GM13977 (cell line): Measurements from ENCODE around the gene MYL7.

ENCODE experiments used
- DNase-seq: peaks from one replicate; pipeline ENCODE4 v3.0.0; 2012; ENCODE audit warnings: low spot score
- CTCF ChIP-seq: IDR thresholded peaks from 2 replicates; pipeline ENCODE4 v1.5.1; 2012; ENCODE audit warnings: mild to moderate bottlenecking, control low read depth; ENCODE audit not compliant: insufficient read depth; ENCODE audit errors: extremely low read depth, missing control alignments
- in situ Hi-C: fragments of 300-500 bp; cut with MboI; formaldehyde crosslinking; loops from one replicate; pipeline ENCODE4 v1.12.0; 2022; ENCODE audit warnings: low sequenced_read_pairs, low pct_unique_long_range_greater_than_20kb, mixed read lengths, inconsistent platforms; ENCODE audit not compliant: unreplicated experiment

MYL7 gene

GRCh38 chr7:44186736-44187135 lies 45.6 kb upstream of the MYL7 start:
- in situ Hi-C loops = no loop called here
- no peak for TF ChIP-seq CTCF
- DNase-seq = no peak

GRCh38 chr7:44185729-44186128 lies 44.6 kb upstream of the MYL7 start:
- in situ Hi-C loops = no loop called here
- no peak for DNase-seq
- no peak for TF ChIP-seq CTCF

GRCh38 chr7:44184873-44185446 lies 43.8 kb upstream of the MYL7 start:
- no peak for DNase-seq
- in situ Hi-C loops = no loop called here
- no peak for TF ChIP-seq CTCF

- no peak for TF ChIP-seq CTCF
- no peak for DNase-seq
- in situ Hi-C loops = no loop called here
Measured at GRCh38 chr7:44184206-44184872, 43.2 kb upstream of the MYL7 start.

- TF ChIP-seq CTCF = no peak
- DNase-seq = no peak
- in situ Hi-C loops = no loop called here
Measured at GRCh38 chr7:44183386-44183785, 42.3 kb upstream of the MYL7 start.

GRCh38 chr7:44182827-44183226 lies 41.7 kb upstream of the MYL7 start:
- in situ Hi-C loops = no loop called here
- no peak for DNase-seq
- no peak for TF ChIP-seq CTCF

- in situ Hi-C loops = no loop called here
- DNase-seq = no peak
- no peak for TF ChIP-seq CTCF
Measured at GRCh38 chr7:44180631-44181030, 39.5 kb upstream of the MYL7 start.
